HG02981 (cell line): ENCODE results near the gene KRT80.

Experiments
- ATAC-seq: cut with Tn5 transposase; IDR thresholded peaks from one replicate; pipeline ENCODE4 v1.9.1; 2021; ENCODE audit warnings: mild to moderate bottlenecking, moderate library complexity; ENCODE audit not compliant: unreplicated experiment

Gene KRT80

GRCh38 chr12:52156757-52157565 is 34.9 kb downstream of the KRT80 start:
- ATAC-seq: peak; percentile 48

- no peak for ATAC-seq
Observed at GRCh38 chr12:52156311-52156710, 35.5 kb downstream of the KRT80 start.

GRCh38 chr12:52155048-52155868 is 36.6 kb downstream of the KRT80 start:
- ATAC-seq: no peak

- no peak for ATAC-seq
Observed at GRCh38 chr12:52152905-52153317, 38.9 kb downstream of the KRT80 start.

- ATAC-seq: peak; percentile 36
Observed at GRCh38 chr12:52151837-52152783, 39.7 kb downstream of the KRT80 start.

- ATAC-seq: no peak
Observed at GRCh38 chr12:52151153-52151836, 40.5 kb downstream of the KRT80 start.

- ATAC-seq: no peak
Observed at GRCh38 chr12:52149651-52150241, 42.1 kb downstream of the KRT80 start.

- ATAC-seq: no peak
Observed at GRCh38 chr12:52149182-52149641, 42.6 kb downstream of the KRT80 start.

GRCh38 chr12:52148464-52149181 is 43.2 kb downstream of the KRT80 start:
- ATAC-seq: no peak

GRCh38 chr12:52147964-52148463 is 43.8 kb downstream of the KRT80 start:
- no peak for ATAC-seq

- no peak for ATAC-seq
Observed at GRCh38 chr12:52147367-52147963, 44.3 kb downstream of the KRT80 start.

- no peak for ATAC-seq
Observed at GRCh38 chr12:52146822-52147366, 44.9 kb downstream of the KRT80 start.

- no peak for ATAC-seq
Observed at GRCh38 chr12:52146089-52146821, 45.6 kb downstream of the KRT80 start.

- no peak for ATAC-seq
Observed at GRCh38 chr12:52145228-52146088, 46.4 kb downstream of the KRT80 start.

- no peak for ATAC-seq
Observed at GRCh38 chr12:52144512-52145227, 47.1 kb downstream of the KRT80 start.

- no peak for ATAC-seq
Observed at GRCh38 chr12:52142431-52142830, 49.4 kb downstream of the KRT80 start.
